ENCODE results near the gene RMND1. TPM values are rescaled to one million over a fixed set of nuclear protein-coding genes. Genes with fewer than 3 reads are reported as not detected.

RMND1 gene
- total and polyA plus RNA-seq, 2 donors from 2014 or later: 18.3 to 33.7 TPM

GRCh38 chr6:151391471-151392413, 60.2 kb downstream of the RMND1 start, which contains the start of gene ZBTB2:
Gene ZBTB2 (minus strand): TSS chr6:151391559. CDS start chr6:151373637, 17,922 bp downstream.
- Histone ChIP-seq H3K4me1 (ENCODE audit: control insufficient read depth in 2 of 3, insufficient read depth in 2 of 3, low read depth in 1 of 3, low read length in 3 of 3) (peaks cover 3 to 36% (median 17%) of the 10 kb centered on the region in 3 donors), H3K4me3 (ENCODE audit: low read length in 3 of 3) (peak within 1 kb of the TSS; percentile 65 to 80 (median 71)), H3K36me3 (ENCODE audit: control insufficient read depth in 2 of 3, insufficient read depth in 3 of 3, low read length in 3 of 3) (peaks cover 0 to 3% (median 0%) of the 10 kb centered on the region in 3 donors), H3K27ac (ENCODE audit: low read depth in 2 of 2, low read length in 2 of 2) (peak within 1 kb of the TSS; percentile 98 to 99), H3K9ac (ENCODE audit: low read length in 3 of 3) (peak within 1 kb of the TSS; percentile 28 to 72 (median 50)), H3K9me3 (ENCODE audit: control insufficient read depth in 2 of 3, insufficient read depth in 1 of 3, low read length in 3 of 3) (no peaks in the 10 kb centered on the region), H3K27me3 (ENCODE audit: control insufficient read depth, insufficient read depth, low read length) (no peaks in the 10 kb centered on the region)
- FAIRE-seq (no peak), DNase-seq (peak; percentile 73 to 92 (median 88))
- no peak for TF ChIP-seq CTCF (IDR thresholded peaks at IDR 0.05; ENCODE audit: borderline replicate concordance, extremely low read depth, insufficient read depth)
- intact Hi-C loops (cut with DNase I): no loop called here

- intact Hi-C loops (cut with DNase I): no loop called here
- Histone ChIP-seq H3K4me1 (ENCODE audit: control insufficient read depth in 2 of 3, insufficient read depth in 2 of 3, low read depth in 1 of 3, low read length in 3 of 3) (peaks cover 3 to 29% (median 17%) of the 10 kb centered on the region in 3 donors), H3K36me3 (ENCODE audit: control insufficient read depth in 2 of 3, insufficient read depth in 3 of 3, low read length in 3 of 3) (peaks cover 0 to 3% (median 0%) of the 10 kb centered on the region in 3 donors), H3K27ac (ENCODE audit: low read depth in 2 of 2, low read length in 2 of 2) (peak overlapping the region; percentile 98 to 99), H3K9me3 (ENCODE audit: control insufficient read depth in 2 of 3, insufficient read depth in 1 of 3, low read length in 3 of 3) (no peaks in the 10 kb centered on the region), H3K27me3 (ENCODE audit: control insufficient read depth, insufficient read depth, low read length) (no peaks in the 10 kb centered on the region), H3K9ac (ENCODE audit: low read length in 3 of 3) (peak overlapping the region in 2 of 3 donors; percentile 28 to 72), H3K4me3 (ENCODE audit: low read length in 3 of 3) (peak overlapping the region; percentile 48 to 65 (median 55))
- TF ChIP-seq CTCF (IDR thresholded peaks at IDR 0.05; ENCODE audit: borderline replicate concordance, extremely low read depth, insufficient read depth): no peak
- no peak for FAIRE-seq
- DNase-seq: peak; percentile 84 to 95 (median 88)
Measured at GRCh38 chr6:151390851-151391470, 61.0 kb downstream of the RMND1 start.

GRCh38 chr6:151390276-151390850, 61.6 kb downstream of the RMND1 start:
- FAIRE-seq (no peak), DNase-seq (peak; percentile 99 to 100 (median 99))
- intact Hi-C loops (cut with DNase I): no loop called here
- no peaks in the 10 kb centered on the region for H3K27me3 ChIP-seq (ENCODE audit: control insufficient read depth, insufficient read depth, low read length)
- no peaks in the 10 kb centered on the region for H3K9me3 ChIP-seq (ENCODE audit: control insufficient read depth in 2 of 3, insufficient read depth in 1 of 3, low read length in 3 of 3)
- peak overlapping the region in 1 of 3 donors; percentile 51 for H3K9ac ChIP-seq (ENCODE audit: low read length in 3 of 3)
- H3K27ac ChIP-seq (ENCODE audit: low read depth in 2 of 2, low read length in 2 of 2): peak overlapping the region; percentile 98 to 99
- peaks cover 0 to 3% (median 0%) of the 10 kb centered on the region in 3 donors for H3K36me3 ChIP-seq (ENCODE audit: control insufficient read depth in 2 of 3, insufficient read depth in 3 of 3, low read length in 3 of 3)
- H3K4me3 ChIP-seq (ENCODE audit: low read length in 3 of 3): peak overlapping the region in 2 of 3 donors; percentile 11 to 65
- TF ChIP-seq CTCF (IDR thresholded peaks at IDR 0.05; ENCODE audit: borderline replicate concordance, extremely low read depth, insufficient read depth): no peak
- H3K4me1 ChIP-seq (ENCODE audit: control insufficient read depth in 2 of 3, insufficient read depth in 2 of 3, low read depth in 1 of 3, low read length in 3 of 3): peaks cover 3 to 28% (median 16%) of the 10 kb centered on the region in 3 donors

Measured in kidney (tissue), 14 donors.